ENCODE measurements around the gene SLC22A13. TPM values are rescaled to one million over a fixed set of nuclear protein-coding genes. Genes with fewer than 3 reads are reported as not detected.
"Not testable (repeated sequence)": the region's sequence is repeated elsewhere in the genome, so short reads cannot be mapped to it uniquely, and the experiment has no call there.

Gene SLC22A13
- total RNA-seq, 4 donors from 2014 or later = 0.32 to 0.68 (median 0.60) TPM; not detected in 1

GRCh38 chr3:38278841-38279240 is 13.2 kb downstream of the SLC22A13 start:
- no peaks in the 10 kb centered on the region for H3K9me3 ChIP-seq
- no peak for TF ChIP-seq EP300 (IDR thresholded peaks at IDR 0.05; ENCODE audit: low read depth)
- TF ChIP-seq POLR2AphosphoS5 (IDR thresholded peaks at IDR 0.05) = no peak
- TF ChIP-seq CTCF (IDR thresholded peaks at IDR 0.05) = no peak
- 79 to 95% methylated on average over 3 to 5 of the region's 5 CpGs for WGBS, 2 donors (ENCODE audit: low coverage in 1 of 2)
- in situ Hi-C loops (cut with MboI; ENCODE audit: low pct_ligation_motif_present in 1 of 4, low pct_unique_long_range_greater_than_20kb in 1 of 4, low sequenced_read_pairs in 3 of 4) (no loop called here), intact Hi-C loops (cut with DNase I; ENCODE audit: low total_unique reads) (no loop called here)
- H3K36me3 ChIP-seq = no peaks in the 10 kb centered on the region
- no peaks in the 10 kb centered on the region for H3K4me1 ChIP-seq
- DNase-seq = no peak
- no peak overlapping the region for H3K4me3 ChIP-seq
- H3K27me3 ChIP-seq = no peaks in the 10 kb centered on the region
- no peak overlapping the region for H3K27ac ChIP-seq

GRCh38 chr3:38281895-38282686 is 16.5 kb downstream of the SLC22A13 start, which contains the start of gene SLC22A14:
Gene SLC22A14 (plus strand): TSS chr3:38282294. CDS start chr3:38306027, 23,733 bp downstream.
- intact Hi-C loops (cut with DNase I; ENCODE audit: low total_unique reads) = no loop called here
- no peaks in the 10 kb centered on the region for H3K27me3 ChIP-seq
- no peaks in the 10 kb centered on the region for H3K9me3 ChIP-seq
- DNase-seq = no peak
- TF ChIP-seq POLR2AphosphoS5 (IDR thresholded peaks at IDR 0.05) (no peak), POLR2A (IDR thresholded peaks at IDR 0.05) (no peak), CTCF (IDR thresholded peaks at IDR 0.05) (no peak), EP300 (IDR thresholded peaks at IDR 0.05; ENCODE audit: low read depth) (no peak)
- no peak within 1 kb of the TSS for H3K4me3 ChIP-seq
- 67 to 85% methylated on average over 5 of the region's 14 CpGs for WGBS, 2 donors (ENCODE audit: low coverage in 1 of 2)
- in situ Hi-C loops (cut with MboI; ENCODE audit: low pct_ligation_motif_present in 1 of 4, low pct_unique_long_range_greater_than_20kb in 1 of 4, low sequenced_read_pairs in 3 of 4) = no loop called here
- H3K36me3 ChIP-seq = no peaks in the 10 kb centered on the region
- no peaks in the 10 kb centered on the region for H3K4me1 ChIP-seq
- H3K27ac ChIP-seq = no peak within 1 kb of the TSS

- 87 to 93% methylated on average over 6 to 16 of the region's 16 CpGs for WGBS, 2 donors (ENCODE audit: low coverage in 1 of 2)
- Histone ChIP-seq H3K27me3 (no peaks in the 10 kb centered on the region), H3K27ac (no peak overlapping the region), H3K9me3 (no peaks in the 10 kb centered on the region), H3K36me3 (no peaks in the 10 kb centered on the region), H3K4me1 (no peaks in the 10 kb centered on the region), H3K4me3 (no peak overlapping the region)
- no peak for DNase-seq
- in situ Hi-C loops (cut with MboI; ENCODE audit: low pct_ligation_motif_present in 1 of 4, low pct_unique_long_range_greater_than_20kb in 1 of 4, low sequenced_read_pairs in 3 of 4) = no loop called here
- intact Hi-C loops (cut with DNase I; ENCODE audit: low total_unique reads) = no loop called here
- TF ChIP-seq EP300 (IDR thresholded peaks at IDR 0.05; ENCODE audit: low read depth) = no peak
- no peak for TF ChIP-seq POLR2AphosphoS5 (IDR thresholded peaks at IDR 0.05)
- TF ChIP-seq POLR2A (IDR thresholded peaks at IDR 0.05) = no peak
- no peak for TF ChIP-seq CTCF (IDR thresholded peaks at IDR 0.05)
These were observed 18.5 kb downstream of the SLC22A13 start for GRCh38 chr3:38283810-38284755.

- Histone ChIP-seq H3K27me3 (no peaks in the 10 kb centered on the region), H3K4me1 (no peaks in the 10 kb centered on the region), H3K36me3 (no peaks in the 10 kb centered on the region), H3K27ac (no peak overlapping the region), H3K4me3 (no peak overlapping the region), H3K9me3 (no peaks in the 10 kb centered on the region)
- intact Hi-C loops (cut with DNase I; ENCODE audit: low total_unique reads) (no loop called here), in situ Hi-C loops (cut with MboI; ENCODE audit: low pct_ligation_motif_present in 1 of 4, low pct_unique_long_range_greater_than_20kb in 1 of 4, low sequenced_read_pairs in 3 of 4) (no loop called here)
- 61 to 67% methylated on average over 5 to 6 of the region's 6 CpGs for WGBS, 2 donors (ENCODE audit: low coverage in 1 of 2)
- no peak for DNase-seq
- TF ChIP-seq POLR2AphosphoS5 (IDR thresholded peaks at IDR 0.05) = no peak
- no peak for TF ChIP-seq EP300 (IDR thresholded peaks at IDR 0.05; ENCODE audit: low read depth)
- TF ChIP-seq CTCF (IDR thresholded peaks at IDR 0.05) = no peak
- TF ChIP-seq POLR2A (IDR thresholded peaks at IDR 0.05) = no peak
These were observed 19.1 kb downstream of the SLC22A13 start for GRCh38 chr3:38284756-38285150.

- H3K4me1 ChIP-seq; H3K4me3 ChIP-seq; H3K9me3 ChIP-seq; DNase-seq; H3K27ac ChIP-seq; in situ Hi-C loops (cut with MboI; ENCODE audit: low pct_ligation_motif_present in 1 of 4, low pct_unique_long_range_greater_than_20kb in 1 of 4, low sequenced_read_pairs in 3 of 4); H3K36me3 ChIP-seq; H3K27me3 ChIP-seq: not testable (repeated sequence)
- intact Hi-C loops (cut with DNase I; ENCODE audit: low total_unique reads) = loop anchor here (1.0 kb wide), 1 partner anchor 19 kb away; no protein-coding TSS in a partner anchor
- WGBS, 2 donors (ENCODE audit: low coverage in 1 of 2) = 81 to 96% methylated on average over 7 to 16 of the region's 16 CpGs
These were observed 23.9 kb downstream of the SLC22A13 start for GRCh38 chr3:38289286-38290217.

Measured in transverse colon (tissue), 4 donors.